Trophoblast cell (in vitro differentiated cells and primary cell): ENCODE results near the gene FJX1.
A peak's percentile ranks its signal among the peaks of the same experiment; 100 is the strongest.

Experiments
- DNase-seq, 2 donors: peaks; one replicate each; pipeline ENCODE4 v3.0.0-alpha.2; 2016
- H2AFZ ChIP-seq: 2 replicates; pipeline ENCODE4 v1.6.1; 2013; ENCODE audit warnings: low read length, moderate library complexity, mild to moderate bottlenecking; ENCODE audit not compliant: insufficient read depth, poor library complexity
- H2AK5ac ChIP-seq: 2 replicates; pipeline ENCODE4 v1.6.1; 2013; ENCODE audit warnings: mild to moderate bottlenecking, low read length
- H2BK120ac ChIP-seq: 2 replicates; pipeline ENCODE4 v1.6.1; 2013; ENCODE audit warnings: low read length, mild to moderate bottlenecking, moderate library complexity; ENCODE audit not compliant: insufficient read depth, poor library complexity
- H2BK12ac ChIP-seq: 2 replicates; pipeline ENCODE4 v1.6.1; 2013; ENCODE audit warnings: mild to moderate bottlenecking, low read length, moderate library complexity
- H2BK5ac ChIP-seq: 2 replicates; pipeline ENCODE4 v1.6.1; 2013; ENCODE audit warnings: low read length, low read depth, moderate library complexity, mild to moderate bottlenecking; ENCODE audit not compliant: poor library complexity
- H3K14ac ChIP-seq: 2 replicates; pipeline ENCODE4 v1.6.1; 2013; ENCODE audit warnings: mild to moderate bottlenecking, low read length
- H3K18ac ChIP-seq: 2 replicates; pipeline ENCODE4 v1.6.1; 2013; ENCODE audit warnings: mild to moderate bottlenecking, low read length
- H3K23ac ChIP-seq: 2 replicates; pipeline ENCODE4 v1.6.1; 2013; ENCODE audit warnings: low read length
- H3K27ac ChIP-seq: 2 replicates; pipeline ENCODE4 v1.5.1; 2013; ENCODE audit warnings: low read depth, mild to moderate bottlenecking, inconsistent platforms, low read length, moderate library complexity
- H3K27me3 ChIP-seq: 2 replicates; pipeline ENCODE4 v1.6.1; 2013; ENCODE audit warnings: inconsistent platforms, mild to moderate bottlenecking, low read length, moderate library complexity; ENCODE audit not compliant: insufficient read depth
- H3K36me3 ChIP-seq, 2 experiments: 1 replicate in 1 of 2; 2 replicates in 1 of 2; pipeline ENCODE4 v1.6.1; 2013; ENCODE audit warnings: low read length in 2 of 2, mild to moderate bottlenecking in 2 of 2, moderate library complexity in 1 of 2; ENCODE audit not compliant: insufficient read depth in 2 of 2, control insufficient read depth in 1 of 2
- H3K4ac ChIP-seq: 2 replicates; pipeline ENCODE4 v1.6.1; 2013; ENCODE audit warnings: low read depth, mild to moderate bottlenecking, low read length, moderate library complexity
- H3K4me1 ChIP-seq, 2 experiments: 1 replicate in 1 of 2; 2 replicates in 1 of 2; pipeline ENCODE4 v1.6.1; 2013; ENCODE audit warnings: low read length in 2 of 2, mild to moderate bottlenecking in 2 of 2, moderate library complexity in 1 of 2; ENCODE audit not compliant: insufficient read depth in 2 of 2, control insufficient read depth in 1 of 2
- H3K4me2 ChIP-seq: 2 replicates; pipeline ENCODE4 v1.6.1; 2013; ENCODE audit warnings: inconsistent platforms, mild to moderate bottlenecking, low read length, moderate library complexity
- H3K4me3 ChIP-seq: 2 replicates; pipeline ENCODE4 v1.5.1; 2013; ENCODE audit warnings: mild to moderate bottlenecking, low read depth, low read length, inconsistent platforms
- H3K79me1 ChIP-seq: one replicate; pipeline ENCODE4 v1.6.1; 2013; ENCODE audit warnings: low read length
- H3K79me2 ChIP-seq: 2 replicates; pipeline ENCODE4 v1.6.1; 2013; ENCODE audit warnings: low read length, mild to moderate bottlenecking; ENCODE audit not compliant: control insufficient read depth, insufficient read depth, poor library complexity
- H3K9ac ChIP-seq: 2 replicates; pipeline ENCODE4 v1.6.1; 2013; ENCODE audit warnings: mild to moderate bottlenecking, low read length
- H3K9me3 ChIP-seq: 2 replicates; pipeline ENCODE4 v1.6.1; 2013; ENCODE audit warnings: low read depth, mild to moderate bottlenecking, control low read depth, inconsistent platforms, low read length; ENCODE audit not compliant: insufficient read depth
- H4K12ac ChIP-seq: 2 replicates; pipeline ENCODE4 v1.6.1; 2013; ENCODE audit warnings: low read depth, mild to moderate bottlenecking, low read length, moderate library complexity
- H4K8ac ChIP-seq: 2 replicates; pipeline ENCODE4 v1.6.1; 2013; ENCODE audit warnings: low read depth, mild to moderate bottlenecking, low read length, moderate library complexity
- H4K91ac ChIP-seq: one replicate; pipeline ENCODE4 v1.6.1; 2013; ENCODE audit warnings: low read depth, mild to moderate bottlenecking, low read length, moderate library complexity
- WGBS: extraction: QIAGEN DNeasy Blood & Tissue Kit; methylation state at CpG from one replicate; pipeline ENCODE4 v1.1.7; 2013; ENCODE audit warnings: missing lambda C conversion rate; ENCODE audit not compliant: insufficient read length, insufficient coverage; ENCODE audit errors: extremely low coverage; 5-methylcytosine and 5-hydroxymethylcytosine counted together

The FJX1 gene

DNA sequence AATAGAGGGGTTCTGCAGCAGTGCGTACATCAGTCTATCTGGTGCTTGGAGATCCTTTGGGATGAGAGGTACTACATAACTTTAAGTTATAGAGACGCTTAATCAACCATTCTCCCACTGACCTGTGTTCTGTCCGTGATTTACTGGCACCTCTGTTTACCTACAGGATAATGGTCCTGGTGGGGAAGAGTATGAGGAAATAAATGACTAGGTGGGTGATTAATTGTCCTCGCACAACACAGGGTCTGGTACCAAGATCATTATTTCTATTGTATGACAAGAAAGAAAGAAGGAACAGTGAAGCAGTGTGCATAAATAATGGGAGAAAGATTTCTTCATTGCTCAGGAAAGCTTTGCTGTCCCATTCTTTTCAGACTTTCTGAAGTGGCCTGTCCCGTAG, 32.8 kb upstream of the FJX1 start:
- no peak overlapping the region for H3K14ac ChIP-seq
- H3K27me3 ChIP-seq = no peaks in the 10 kb centered on the region
- no CpG with 5 or more reads among the region's 5 CpGs for WGBS
- H3K36me3 ChIP-seq = no peaks in the 10 kb centered on the region
- H4K8ac ChIP-seq = no peak overlapping the region
- no peak overlapping the region for H2BK5ac ChIP-seq
- no peak overlapping the region for H3K4me2 ChIP-seq
- no peak for DNase-seq
- H3K79me2 ChIP-seq = no peaks in the 10 kb centered on the region
- no peaks in the 10 kb centered on the region for H3K79me1 ChIP-seq
- no peak overlapping the region for H3K23ac ChIP-seq
- H3K9me3 ChIP-seq = no peaks in the 10 kb centered on the region
- no peak overlapping the region for H2BK12ac ChIP-seq
- no peak overlapping the region for H3K27ac ChIP-seq
- no peaks in the 10 kb centered on the region for H3K4me1 ChIP-seq
- no peak overlapping the region for H4K91ac ChIP-seq
- H3K9ac ChIP-seq = no peak overlapping the region
- no peak overlapping the region for H2BK120ac ChIP-seq
- no peak overlapping the region for H2AK5ac ChIP-seq
- H3K4me3 ChIP-seq = no peak overlapping the region
- H4K12ac ChIP-seq = no peak overlapping the region
- no peak overlapping the region for H3K4ac ChIP-seq
- no peak overlapping the region for H2AFZ ChIP-seq
- H3K18ac ChIP-seq = no peak overlapping the region

DNA sequence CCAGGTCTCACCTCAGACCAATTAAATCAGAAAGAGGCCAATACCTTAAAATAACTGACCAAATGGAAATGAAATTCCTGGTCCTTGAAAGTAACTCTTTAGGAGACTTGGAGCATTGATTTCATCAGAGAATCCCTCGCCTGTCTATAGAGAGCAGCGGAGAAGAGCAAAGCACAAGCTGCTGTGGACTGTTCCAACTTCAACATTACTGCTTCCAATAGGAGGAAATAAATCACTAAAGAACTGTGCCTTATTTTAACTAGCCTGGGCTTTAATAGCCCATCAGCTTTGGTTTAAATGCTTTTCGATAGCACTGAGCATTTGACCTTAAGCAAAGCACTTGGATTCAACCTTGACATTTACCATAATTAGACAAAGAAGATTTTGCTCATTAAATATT, 32.0 kb upstream of the FJX1 start:
- Histone ChIP-seq H3K79me1 (no peaks in the 10 kb centered on the region), H2BK120ac (no peak overlapping the region), H3K79me2 (no peaks in the 10 kb centered on the region), H3K27ac (no peak overlapping the region), H2AFZ (no peak overlapping the region), H3K4me1 (no peaks in the 10 kb centered on the region), H3K9ac (no peak overlapping the region), H3K4me2 (no peak overlapping the region), H4K12ac (no peak overlapping the region), H3K36me3 (no peaks in the 10 kb centered on the region), H3K27me3 (no peaks in the 10 kb centered on the region), H3K9me3 (no peaks in the 10 kb centered on the region), H3K4me3 (no peak overlapping the region), H2AK5ac (no peak overlapping the region), H3K14ac (no peak overlapping the region), H4K91ac (no peak overlapping the region), H2BK12ac (no peak overlapping the region), H2BK5ac (no peak overlapping the region), H3K23ac (no peak overlapping the region), H4K8ac (no peak overlapping the region), H3K18ac (no peak overlapping the region), H3K4ac (no peak overlapping the region)
- WGBS = no CpG with 5 or more reads among the region's 3 CpGs
- DNase-seq = no peak

DNA sequence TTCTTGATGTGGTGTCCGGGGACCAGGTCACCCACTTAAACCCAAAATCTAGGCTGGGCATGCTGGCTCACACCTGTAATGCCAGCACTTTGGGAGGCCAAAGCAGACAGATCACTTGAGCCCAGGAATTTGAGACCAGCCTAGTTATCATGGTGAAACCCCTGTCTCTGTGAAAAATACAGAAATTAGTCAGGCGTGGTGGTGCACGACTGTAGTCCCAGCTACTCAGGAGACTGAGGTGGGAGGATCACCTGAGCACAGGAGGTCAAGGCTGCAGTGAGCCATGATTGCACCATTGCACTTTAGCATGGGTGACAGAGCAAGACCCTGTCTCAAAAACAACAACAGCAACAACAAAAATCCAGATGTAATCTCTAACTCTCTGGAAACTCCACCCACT, 30.3 kb upstream of the FJX1 start:
- Histone ChIP-seq H2AK5ac (no peak overlapping the region), H3K23ac (no peak overlapping the region), H3K14ac (no peak overlapping the region), H3K36me3 (no peaks in the 10 kb centered on the region), H3K4me1 (no peaks in the 10 kb centered on the region), H3K27me3 (no peaks in the 10 kb centered on the region), H3K79me1 (no peaks in the 10 kb centered on the region), H3K79me2 (no peaks in the 10 kb centered on the region), H3K9ac (no peak overlapping the region), H4K12ac (no peak overlapping the region), H3K18ac (no peak overlapping the region), H3K9me3 (no peaks in the 10 kb centered on the region), H2BK120ac (no peak overlapping the region), H4K91ac (no peak overlapping the region), H3K27ac (no peak overlapping the region), H4K8ac (no peak overlapping the region), H3K4ac (no peak overlapping the region), H3K4me3 (no peak overlapping the region), H2AFZ (no peak overlapping the region), H3K4me2 (no peak overlapping the region), H2BK12ac (no peak overlapping the region), H2BK5ac (no peak overlapping the region)
- no CpG with 5 or more reads among the region's 3 CpGs for WGBS
- no peak for DNase-seq

DNA sequence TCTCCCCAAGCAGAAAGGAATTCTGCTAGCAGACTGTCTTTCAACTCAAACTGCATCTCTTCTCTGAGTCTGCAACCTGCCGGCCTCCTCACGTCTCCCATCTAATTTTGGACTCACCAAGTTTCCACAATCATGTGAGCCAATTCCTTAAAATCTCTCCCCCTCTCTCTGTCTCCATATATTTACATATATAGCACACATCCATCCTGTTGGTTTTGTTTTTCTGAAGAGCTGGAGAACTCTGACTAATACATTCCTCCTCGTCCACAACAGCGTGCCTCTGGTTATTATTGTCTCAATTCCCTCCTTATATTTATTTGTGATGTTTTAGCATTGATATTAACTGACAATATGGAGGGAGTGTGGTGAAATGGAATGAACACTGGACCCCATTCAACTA, 29.6 kb upstream of the FJX1 start:
- H3K79me1 ChIP-seq = no peaks in the 10 kb centered on the region
- H2AK5ac ChIP-seq = no peak overlapping the region

More for the DNA sequence above, 29.6 kb upstream of the FJX1 start:
- peak in 1 of 2 donors; percentile 8 for DNase-seq
- no peak overlapping the region for H4K12ac ChIP-seq
- H2AFZ ChIP-seq = no peak overlapping the region
- H3K4me2 ChIP-seq = no peak overlapping the region
- H3K23ac ChIP-seq = no peak overlapping the region
- H3K9ac ChIP-seq = no peak overlapping the region
- no peak overlapping the region for H3K18ac ChIP-seq
- no peaks in the 10 kb centered on the region for H3K4me1 ChIP-seq
- H3K36me3 ChIP-seq = no peaks in the 10 kb centered on the region
- no peaks in the 10 kb centered on the region for H3K9me3 ChIP-seq
- H2BK12ac ChIP-seq = no peak overlapping the region
- no peak overlapping the region for H4K91ac ChIP-seq
- H3K79me2 ChIP-seq = no peaks in the 10 kb centered on the region
- no peak overlapping the region for H2BK5ac ChIP-seq
- H3K4ac ChIP-seq = no peak overlapping the region
- WGBS = no CpG with 5 or more reads among the region's 4 CpGs
- H3K27ac ChIP-seq = no peak overlapping the region
- H3K27me3 ChIP-seq = no peaks in the 10 kb centered on the region
- H2BK120ac ChIP-seq = no peak overlapping the region
- H3K14ac ChIP-seq = no peak overlapping the region
- H4K8ac ChIP-seq = no peak overlapping the region
- no peak overlapping the region for H3K4me3 ChIP-seq
